Measurements from ENCODE around the gene AP4B1. TPM values are rescaled to one million over a fixed set of nuclear protein-coding genes. Genes with fewer than 3 reads are reported as not detected.

Gene AP4B1
- total RNA-seq, 1 experiment from 2014 or later: 14.2 TPM

DNA sequence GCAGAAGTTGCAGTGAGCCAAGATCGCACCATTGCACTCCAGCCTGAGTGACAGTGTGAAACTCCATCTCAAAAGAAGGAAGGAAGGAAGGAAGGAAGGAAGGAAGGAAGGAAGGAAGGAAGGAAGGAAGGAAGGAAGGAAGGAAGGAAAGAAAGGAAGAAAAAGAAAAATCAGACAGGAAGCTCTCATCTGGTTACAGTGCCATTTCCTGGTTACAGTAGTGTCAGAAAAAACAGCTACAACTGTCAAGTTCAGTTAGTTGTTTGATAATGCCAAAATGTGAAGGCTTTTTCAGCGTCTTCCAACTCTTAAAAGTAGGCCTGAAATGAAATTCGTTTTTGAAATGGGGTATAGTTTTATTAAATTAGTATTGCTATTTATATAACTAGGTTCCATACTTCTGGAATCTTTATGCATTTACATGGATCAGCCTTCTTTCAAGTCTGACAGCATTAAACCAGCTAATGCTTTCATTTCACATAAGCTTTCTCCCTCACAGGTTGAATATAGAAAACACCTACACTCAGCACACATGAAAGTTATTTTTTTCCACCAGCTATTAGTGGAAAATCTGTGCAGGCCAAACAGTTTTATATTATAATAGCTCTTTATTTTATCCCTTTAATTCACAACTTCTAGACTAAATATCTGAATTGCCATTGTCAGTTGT lies 54.3 kb downstream of the AP4B1 start:
- no peak for DNase-seq (ENCODE audit: low spot score)
- ChIA-PET POLR2A (no interaction called here), CTCF (no interaction called here)
- Mint-ChIP-seq H3K4me3 (no peak overlapping the region), H3K36me3 (peaks cover 6% of the 10 kb centered on the region; the same call in 1 of the 2 replicates), H3K27me3 (ENCODE audit: low read depth) (peaks cover 3% of the 10 kb centered on the region; the same call in 1 of the 2 replicates), H3K4me1 (no peaks in the 10 kb centered on the region), H3K9me3 (peaks cover 23% of the 10 kb centered on the region), H3K27ac (no peak overlapping the region)
- ATAC-seq: no peak
- TF ChIP-seq ZNF396 (CRISPR knock-in tag; IDR thresholded peaks at IDR 0.05; ENCODE audit: borderline replicate concordance) (no peak), ZNF317 (CRISPR knock-in tag; IDR thresholded peaks at IDR 0.05; ENCODE audit: borderline replicate concordance, low read depth) (no peak), NFE2L1 (CRISPR knock-in tag; IDR thresholded peaks at IDR 0.05) (no peak), TP53 (CRISPR knock-in tag; IDR thresholded peaks at IDR 0.05) (no peak), ZMAT4 (CRISPR knock-in tag; IDR thresholded peaks at IDR 0.05) (no peak), SMAD4 (CRISPR knock-in tag; IDR thresholded peaks at IDR 0.05) (no peak), FOXP1 (CRISPR knock-in tag; IDR thresholded peaks at IDR 0.05; ENCODE audit: borderline replicate concordance) (no peak), IRF2 (CRISPR knock-in tag; IDR thresholded peaks at IDR 0.05; ENCODE audit: borderline replicate concordance, low read depth) (no peak), JAZF1 (CRISPR knock-in tag; IDR thresholded peaks at IDR 0.05) (no peak), ATF1 (CRISPR knock-in tag; IDR thresholded peaks at IDR 0.05) (no peak), EMX1 (CRISPR knock-in tag; IDR thresholded peaks at IDR 0.05) (no peak), HMGA2 (CRISPR knock-in tag; IDR thresholded peaks at IDR 0.05) (no peak), ZNF138 (CRISPR knock-in tag; conservative IDR thresholded peaks at IDR 0.05) (no peak), USF1 (CRISPR knock-in tag; IDR thresholded peaks at IDR 0.05) (no peak), MLX (CRISPR knock-in tag; IDR thresholded peaks at IDR 0.05) (no peak), ESRRA (CRISPR knock-in tag; IDR thresholded peaks at IDR 0.05; ENCODE audit: borderline replicate concordance) (no peak)
- TF ChIP-seq, protein P1, sequence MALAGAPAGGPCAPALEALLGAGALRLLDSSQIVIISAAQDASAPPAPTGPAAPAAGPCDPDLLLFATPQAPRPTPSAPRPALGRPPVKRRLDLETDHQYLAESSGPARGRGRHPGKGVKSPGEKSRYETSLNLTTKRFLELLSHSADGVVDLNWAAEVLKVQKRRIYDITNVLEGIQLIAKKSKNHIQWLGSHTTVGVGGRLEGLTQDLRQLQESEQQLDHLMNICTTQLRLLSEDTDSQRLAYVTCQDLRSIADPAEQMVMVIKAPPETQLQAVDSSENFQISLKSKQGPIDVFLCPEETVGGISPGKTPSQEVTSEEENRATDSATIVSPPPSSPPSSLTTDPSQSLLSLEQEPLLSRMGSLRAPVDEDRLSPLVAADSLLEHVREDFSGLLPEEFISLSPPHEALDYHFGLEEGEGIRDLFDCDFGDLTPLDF (CRISPR knock-in tag; IDR thresholded peaks at IDR 0.05): no peak
- TF ChIP-seq, protein P2, sequence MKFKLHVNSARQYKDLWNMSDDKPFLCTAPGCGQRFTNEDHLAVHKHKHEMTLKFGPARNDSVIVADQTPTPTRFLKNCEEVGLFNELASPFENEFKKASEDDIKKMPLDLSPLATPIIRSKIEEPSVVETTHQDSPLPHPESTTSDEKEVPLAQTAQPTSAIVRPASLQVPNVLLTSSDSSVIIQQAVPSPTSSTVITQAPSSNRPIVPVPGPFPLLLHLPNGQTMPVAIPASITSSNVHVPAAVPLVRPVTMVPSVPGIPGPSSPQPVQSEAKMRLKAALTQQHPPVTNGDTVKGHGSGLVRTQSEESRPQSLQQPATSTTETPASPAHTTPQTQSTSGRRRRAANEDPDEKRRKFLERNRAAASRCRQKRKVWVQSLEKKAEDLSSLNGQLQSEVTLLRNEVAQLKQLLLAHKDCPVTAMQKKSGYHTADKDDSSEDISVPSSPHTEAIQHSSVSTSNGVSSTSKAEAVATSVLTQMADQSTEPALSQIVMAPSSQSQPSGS (CRISPR knock-in tag; IDR thresholded peaks at IDR 0.05; ENCODE audit: borderline replicate concordance, low read depth): no peak
- TF ChIP-seq, protein P3, sequence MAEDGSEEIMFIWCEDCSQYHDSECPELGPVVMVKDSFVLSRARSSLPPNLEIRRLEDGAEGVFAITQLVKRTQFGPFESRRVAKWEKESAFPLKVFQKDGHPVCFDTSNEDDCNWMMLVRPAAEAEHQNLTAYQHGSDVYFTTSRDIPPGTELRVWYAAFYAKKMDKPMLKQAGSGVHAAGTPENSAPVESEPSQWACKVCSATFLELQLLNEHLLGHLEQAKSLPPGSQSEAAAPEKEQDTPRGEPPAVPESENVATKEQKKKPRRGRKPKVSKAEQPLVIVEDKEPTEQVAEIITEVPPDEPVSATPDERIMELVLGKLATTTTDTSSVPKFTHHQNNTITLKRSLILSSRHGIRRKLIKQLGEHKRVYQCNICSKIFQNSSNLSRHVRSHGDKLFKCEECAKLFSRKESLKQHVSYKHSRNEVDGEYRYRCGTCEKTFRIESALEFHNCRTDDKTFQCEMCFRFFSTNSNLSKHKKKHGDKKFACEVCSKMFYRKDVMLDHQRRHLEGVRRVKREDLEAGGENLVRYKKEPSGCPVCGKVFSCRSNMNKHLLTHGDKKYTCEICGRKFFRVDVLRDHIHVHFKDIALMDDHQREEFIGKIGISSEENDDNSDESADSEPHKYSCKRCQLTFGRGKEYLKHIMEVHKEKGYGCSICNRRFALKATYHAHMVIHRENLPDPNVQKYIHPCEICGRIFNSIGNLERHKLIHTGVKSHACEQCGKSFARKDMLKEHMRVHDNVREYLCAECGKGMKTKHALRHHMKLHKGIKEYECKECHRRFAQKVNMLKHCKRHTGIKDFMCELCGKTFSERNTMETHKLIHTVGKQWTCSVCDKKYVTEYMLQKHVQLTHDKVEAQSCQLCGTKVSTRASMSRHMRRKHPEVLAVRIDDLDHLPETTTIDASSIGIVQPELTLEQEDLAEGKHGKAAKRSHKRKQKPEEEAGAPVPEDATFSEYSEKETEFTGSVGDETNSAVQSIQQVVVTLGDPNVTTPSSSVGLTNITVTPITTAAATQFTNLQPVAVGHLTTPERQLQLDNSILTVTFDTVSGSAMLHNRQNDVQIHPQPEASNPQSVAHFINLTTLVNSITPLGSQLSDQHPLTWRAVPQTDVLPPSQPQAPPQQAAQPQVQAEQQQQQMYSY (CRISPR knock-in tag; IDR thresholded peaks at IDR 0.05): no peak
